HepG2 (cell line): ENCODE measurements around the gene GATA5. TPM values are rescaled to one million over a fixed set of nuclear protein-coding genes. Genes with fewer than 3 reads are reported as not detected.

Experiments used
- CREB1 ChIP-seq, 2 experiments: fragments of 450-650 bp in 1 of 2; IDR thresholded peaks; 2 replicates each; pipeline ENCODE4 v1.6.1; 2016 to 2017; ENCODE audit warnings: control low read depth in 1 of 2, mild to moderate bottlenecking in 1 of 2, missing compliant biosample characterization in 1 of 2, missing genetic modification characterization in 1 of 2
- DPF2 ChIP-seq: sonication (generic); formaldehyde crosslinking; IDR thresholded peaks from 2 replicates; pipeline ENCODE4 v1.4.0; 2020; ENCODE audit warnings: mild to moderate bottlenecking, low read depth, missing genetic modification reagents, borderline replicate concordance
- FOSL2 ChIP-seq: sonication (generic); formaldehyde crosslinking; IDR thresholded peaks from 2 replicates; pipeline ENCODE4 v1.4.0; 2020; ENCODE audit warnings: missing genetic modification reagents
- HNF1B ChIP-seq: sonication (generic); formaldehyde crosslinking; IDR thresholded peaks from 2 replicates; pipeline ENCODE4 v1.5.1; 2020; ENCODE audit warnings: mild to moderate bottlenecking, moderate library complexity, missing genetic modification reagents
- HNF4A ChIP-seq: sonication (generic); formaldehyde crosslinking; IDR thresholded peaks from 2 replicates; pipeline ENCODE4 v1.4.0; 2020; ENCODE audit warnings: missing genetic modification reagents
- HNRNPL ChIP-seq: fragments of 200-400 bp; formaldehyde crosslinking; IDR thresholded peaks from 2 replicates; pipeline ENCODE4 v1.6.1; 2017; ENCODE audit warnings: mild to moderate bottlenecking, low read depth, low read length
- HNRNPLL ChIP-seq: fragments of 200-400 bp; formaldehyde crosslinking; IDR thresholded peaks from 2 replicates; pipeline ENCODE4 v1.6.1; 2017; ENCODE audit warnings: mild to moderate bottlenecking, low read depth, low read length; ENCODE audit not compliant: poor library complexity, severe bottlenecking
- TBX2 ChIP-seq: sonication (generic); formaldehyde crosslinking; IDR thresholded peaks from 2 replicates; pipeline ENCODE4 v1.5.0; 2020; ENCODE audit warnings: missing genetic modification reagents, mild to moderate bottlenecking, borderline replicate concordance
- XRCC5 ChIP-seq: fragments of 200-400 bp; formaldehyde crosslinking; optimal IDR thresholded peaks from 2 replicates; pipeline ENCODE3; 2017; ENCODE audit warnings: mild to moderate bottlenecking, low read length
- ZBTB7B ChIP-seq: sonication (generic); formaldehyde crosslinking; IDR thresholded peaks from 2 replicates; pipeline ENCODE4 v1.4.0; 2020; ENCODE audit warnings: missing genetic modification reagents
- ZNF263 ChIP-seq: sonication (generic); formaldehyde crosslinking; IDR thresholded peaks from 2 replicates; pipeline ENCODE4 v1.4.0; 2020; ENCODE audit warnings: missing genetic modification reagents
- ZNF629 ChIP-seq: sonication (generic); formaldehyde crosslinking; conservative IDR thresholded peaks from 2 replicates; pipeline ENCODE4 v1.5.0; 2020; ENCODE audit warnings: missing genetic modification reagents
- ZNF687 ChIP-seq: sonication (generic); formaldehyde crosslinking; IDR thresholded peaks from 2 replicates; pipeline ENCODE4 v1.5.1; 2020; ENCODE audit warnings: mild to moderate bottlenecking, missing genetic modification reagents, moderate library complexity
- polyA plus RNA-seq, 8 experiments: library from polyadenylated mRNA; depleted of rRNA in 3 of 8; stranded (reverse) in 7 of 8; unstranded in 1 of 8; fragments of >200 nt; fragmentation: Illumina TruSeq in 4 of 8; extraction: Trizol in 4 of 8; gene quantifications; 2 replicates each; pipeline versions ENCODE4 v1.2.1 to v1.2.3, GENCODE V29; 2011 to 2016; ENCODE audit warnings: low read depth in 4 of 8, missing spikeins in 1 of 8, mixed read lengths in 1 of 8; ENCODE audit not compliant: insufficient read depth in 1 of 8
- total RNA-seq, 5 experiments: library from RNA; depleted of rRNA; stranded (reverse); fragments of >200 nt; fragmentation: Illumina TruSeq; extraction: Trizol; gene quantifications; 2 replicates each; pipeline ENCODE4 v1.2.3, GENCODE V29; 2016; ENCODE audit warnings: low read depth in 1 of 5

Gene GATA5
- total and polyA plus RNA-seq, 2 of the 13 experiments (the other 11 are each of a cell fraction or from before 2014, with no cell fraction given), result 0.12 to 0.20 TPM

GRCh38 chr20:62489186-62489931 lies 13.6 kb upstream of the GATA5 start (continued):
- 0 out of 2 replicates have a peak, but pooled peaks have one; percentile 22 for TF ChIP-seq HNF1B
- TF ChIP-seq TBX2 (CRISPR knock-in tag), result 0 out of 2 replicates have a peak, but pooled peaks have one; percentile 12
- TF ChIP-seq ZNF629 (CRISPR knock-in tag), result no peak
- TF ChIP-seq ZBTB7B (CRISPR knock-in tag), result peak; percentile 56; the same call in 1 of the 2 replicates
- TF ChIP-seq HNRNPL, result peak; percentile 91
- peak; percentile 94 for TF ChIP-seq ZNF263 (CRISPR knock-in tag)
- peak; percentile 72 for TF ChIP-seq HNF4A (CRISPR knock-in tag)
- TF ChIP-seq ZNF687 (CRISPR knock-in tag), result peak; percentile 27; the same call in 1 of the 2 replicates
- 0 out of 2 replicates have a peak, but pooled peaks have one; percentile 55 for TF ChIP-seq FOSL2 (CRISPR knock-in tag)
- peak; percentile 33 for TF ChIP-seq CREB1 (IDR thresholded peaks at IDR 0.05)
- no peak for TF ChIP-seq CREB1 (CRISPR knock-in tag; IDR thresholded peaks at IDR 0.05)
- 0 out of 2 replicates have a peak, but pooled peaks have one; percentile 22 for TF ChIP-seq DPF2 (CRISPR knock-in tag)
- TF ChIP-seq HNRNPLL, result peak; percentile 25
- TF ChIP-seq XRCC5, result peak; percentile 41
- TF ChIP-seq, all 625 proteins: peak for 20
